OCI-LY7 (cell line): Measurements from ENCODE around the gene AMHR2. TPM values are rescaled to one million over a fixed set of nuclear protein-coding genes. Genes with fewer than 3 reads are reported as not detected.

Experiments used
- BruUV-seq: library from RNA; stranded (reverse); fragments of 400-500 nt; replicated peaks from 2 replicates; lab custom pipeline; 2021; lab: Mats Ljungman, UMichigan
- CTCF ChIA-PET: fragments of 300-600 bp; sonication (Branson Sonifier 250); formaldehyde crosslinking; loops from one replicate; lab custom pipeline; 2022; ENCODE audit warnings: antibody characterized with exemption; ENCODE audit not compliant: unreplicated experiment; lab: Charles Lee
- POLR2A ChIA-PET: fragments of 300-600 bp; sonication (Branson Sonifier 250); formaldehyde crosslinking; loops from one replicate; lab custom pipeline; 2022; ENCODE audit warnings: antibody characterized with exemption; lab: Charles Lee
- DNase-seq: peaks from one replicate; pipeline ENCODE4 v3.0.0-alpha.2; 2015; ENCODE audit warnings: low spot score
- H2AFZ ChIP-seq: fragments of 200-600 bp; sonication (generic), shearing (Covaris generic); 2 replicates; pipeline ENCODE4 v1.6.1; 2014; ENCODE audit warnings: mild to moderate bottlenecking, antibody characterized with exemption, low read length, moderate library complexity
- H3K27ac ChIP-seq: fragments of 200-600 bp; sonication (generic); 2 replicates; pipeline ENCODE4 v1.5.1; 2014; ENCODE audit warnings: mixed run types, low read depth, mild to moderate bottlenecking, moderate library complexity, low read length, inconsistent platforms; ENCODE audit not compliant: poor library complexity, severe bottlenecking
- H3K36me3 ChIP-seq: fragments of 200-600 bp; sonication (generic); 2 replicates; pipeline ENCODE4 v1.6.1; 2014; ENCODE audit warnings: mild to moderate bottlenecking, antibody characterized with exemption, low read length, moderate library complexity, mixed read lengths; ENCODE audit not compliant: insufficient read depth
- H3K4me1 ChIP-seq: fragments of 200-600 bp; sonication (generic); 2 replicates; pipeline ENCODE4 v1.5.1; 2014; ENCODE audit warnings: mild to moderate bottlenecking, low read length; ENCODE audit not compliant: insufficient read depth, poor library complexity, severe bottlenecking
- H3K4me2 ChIP-seq: fragments of 200-600 bp; sonication (generic); 2 replicates; pipeline ENCODE4 v1.6.1; 2014; ENCODE audit warnings: mild to moderate bottlenecking, low read length
- H3K4me3 ChIP-seq: fragments of 200-600 bp; sonication (generic); 2 replicates; pipeline ENCODE4 v1.5.1; 2014; ENCODE audit warnings: mild to moderate bottlenecking, low read depth, low read length; ENCODE audit not compliant: poor library complexity, severe bottlenecking
- H3K79me2 ChIP-seq: fragments of 200-600 bp; sonication (generic); 2 replicates; pipeline ENCODE4 v1.6.1; 2016; ENCODE audit warnings: low read depth, mild to moderate bottlenecking, low read length, moderate library complexity, mixed read lengths; ENCODE audit not compliant: insufficient read depth
- H3K9me2 ChIP-seq: fragments of 200-600 bp; sonication (generic); 2 replicates; pipeline ENCODE4 v1.6.1; 2016; ENCODE audit warnings: mild to moderate bottlenecking, low read length, mixed read lengths; ENCODE audit not compliant: insufficient read depth
- H3K9me3 ChIP-seq: fragments of 200-600 bp; sonication (generic); 2 replicates; pipeline ENCODE4 v1.6.1; 2014; ENCODE audit warnings: mild to moderate bottlenecking, mixed run types, low read length, mixed read lengths
- H4K20me1 ChIP-seq: fragments of 200-600 bp; sonication (generic); 2 replicates; pipeline ENCODE4 v1.6.1; 2014; ENCODE audit warnings: mild to moderate bottlenecking, antibody characterized with exemption, low read length, moderate library complexity, mixed read lengths; ENCODE audit not compliant: insufficient read depth
- CTCF ChIP-seq: fragments of 200-600 bp; sonication (generic); conservative IDR thresholded peaks from 2 replicates; pipeline ENCODE4 v1.5.1; 2014; ENCODE audit warnings: mild to moderate bottlenecking, antibody characterized with exemption, low read length, moderate library complexity, mixed read lengths
- EZH2phosphoT487 ChIP-seq: fragments of 200-600 bp; sonication (generic); IDR thresholded peaks from 2 replicates; pipeline ENCODE4 v1.6.1; 2018; ENCODE audit warnings: low read depth, borderline replicate concordance, mild to moderate bottlenecking, mixed run types, antibody characterized with exemption, low read length, moderate library complexity, mixed read lengths
- intact Hi-C: fragments of 100-400 bp; cut with micrococcal nuclease; formaldehyde crosslinking; loops from one replicate; pipeline ENCODE4 v1.10.0; 2022; ENCODE audit not compliant: unreplicated experiment
- total RNA-seq, 2 experiments: library from RNA; depleted of rRNA in 1 of 2; stranded (reverse); fragments of >200 nt in 1 of 2; shearing (Covaris generic) in 1 of 2; gene quantifications; 2 replicates each; pipeline ENCODE4 v1.2.3, GENCODE V29; 2014 to 2022

The AMHR2 gene
- total RNA-seq, 2 experiments from 2014 or later, result not detected

GRCh38 chr12:53424626-53425514, 1.2 kb downstream of the AMHR2 start:
- no TSS peak for BruUV-seq
- H3K9me3 ChIP-seq, result no peaks in the 10 kb centered on the region
- H3K27ac ChIP-seq, result no peak overlapping the region
- CTCF ChIA-PET, result interaction anchor here (1.2 kb wide), 1 partner anchor 73 kb away, joined by 3 read pairs; no protein-coding TSS in a partner anchor
- H3K79me2 ChIP-seq, result no peaks in the 10 kb centered on the region
- H3K4me2 ChIP-seq, result no peak overlapping the region
- no peak for TF ChIP-seq EZH2phosphoT487
- TF ChIP-seq CTCF, result no peak
- H3K9me2 ChIP-seq, result no peaks in the 10 kb centered on the region
- H3K4me1 ChIP-seq, result peaks cover 4% of the 10 kb centered on the region
- H3K36me3 ChIP-seq, result no peaks in the 10 kb centered on the region
- no peak overlapping the region for H3K4me3 ChIP-seq
- POLR2A ChIA-PET, result interaction anchor here (0.7 kb wide), 1 partner anchor 15 kb away, joined by 3 read pairs; no protein-coding TSS in a partner anchor
- no peak for DNase-seq
- H2AFZ ChIP-seq, result no peak overlapping the region
- intact Hi-C loops, result loop anchor here (5.0 kb wide), 1 partner anchor 82 kb away; the partner anchor contains the start of gene NPFF
- no peaks in the 10 kb centered on the region for H4K20me1 ChIP-seq

- Histone ChIP-seq H3K36me3 (no peaks in the 10 kb centered on the region), H3K4me1 (peaks cover 4% of the 10 kb centered on the region), H3K4me2 (no peak overlapping the region), H3K9me2 (no peaks in the 10 kb centered on the region), H4K20me1 (no peaks in the 10 kb centered on the region), H3K79me2 (no peaks in the 10 kb centered on the region), H3K27ac (no peak overlapping the region), H3K9me3 (no peaks in the 10 kb centered on the region), H3K4me3 (no peak overlapping the region), H2AFZ (no peak overlapping the region)
- no peak for TF ChIP-seq CTCF
- POLR2A ChIA-PET, result interaction anchor here (0.7 to 0.8 kb wide), 2 partner anchors 12 to 14 kb away, joined by 3 read pairs; no protein-coding TSS in a partner anchor
- no peak for DNase-seq
- intact Hi-C loops, result no loop called here
- no TSS peak for BruUV-seq
- CTCF ChIA-PET, result interaction anchor here (1.2 kb wide), 1 partner anchor 73 kb away, joined by 3 read pairs; no protein-coding TSS in a partner anchor
Observed at GRCh38 chr12:53425515-53426150, 2.0 kb downstream of the AMHR2 start.
